Ovary (tissue), 3 donors: ENCODE data around the gene CRHR1.

Experiments
- EP300 ChIP-seq: sonication (generic); formaldehyde crosslinking; IDR thresholded peaks from one replicate; pipeline ENCODE4 v1.6.1; 2017; ENCODE audit warnings: antibody characterized with exemption
- POLR2A ChIP-seq: fragments of 450-650 bp; IDR thresholded peaks from one replicate; pipeline ENCODE4 v1.6.1; 2017; ENCODE audit warnings: antibody characterized with exemption, mild to moderate bottlenecking, moderate library complexity
- TF ChIP-seq, protein P1 (sequence below), 3 donors: fragments of 450-650 bp in 2 of 3; fragments of 200-600 bp in 1 of 3; IDR thresholded peaks; one replicate each; pipeline versions ENCODE4 v1.5.1 to v1.8.0; 2016 to 2022; ENCODE audit warnings: antibody characterized with exemption in 3 of 3, mild to moderate bottlenecking in 1 of 3
- donor health status: DM: no; HTN: no; CAD: no.

DNA sequence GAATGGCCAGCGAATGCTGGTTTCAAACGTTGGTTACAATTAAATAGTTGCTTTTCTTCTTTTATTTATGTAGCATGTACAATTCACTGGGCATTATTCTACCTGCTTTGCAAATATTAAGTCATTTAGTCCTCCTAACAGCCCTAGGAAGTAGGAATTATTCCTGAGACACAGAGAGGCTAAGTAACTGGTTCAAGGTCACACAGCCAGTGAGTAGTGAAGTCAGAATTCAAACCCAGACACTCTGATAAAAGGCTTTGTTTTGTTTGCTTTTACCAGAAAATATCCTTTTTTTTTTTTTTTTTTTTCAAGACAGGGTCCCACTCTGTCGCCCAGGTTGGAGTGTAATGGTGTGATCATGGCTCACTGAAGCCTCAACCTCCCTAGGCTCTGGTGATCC is 2.2 kb downstream of the CRHR1 start:
- TF ChIP-seq EP300 = no peak
- TF ChIP-seq, protein P1, sequence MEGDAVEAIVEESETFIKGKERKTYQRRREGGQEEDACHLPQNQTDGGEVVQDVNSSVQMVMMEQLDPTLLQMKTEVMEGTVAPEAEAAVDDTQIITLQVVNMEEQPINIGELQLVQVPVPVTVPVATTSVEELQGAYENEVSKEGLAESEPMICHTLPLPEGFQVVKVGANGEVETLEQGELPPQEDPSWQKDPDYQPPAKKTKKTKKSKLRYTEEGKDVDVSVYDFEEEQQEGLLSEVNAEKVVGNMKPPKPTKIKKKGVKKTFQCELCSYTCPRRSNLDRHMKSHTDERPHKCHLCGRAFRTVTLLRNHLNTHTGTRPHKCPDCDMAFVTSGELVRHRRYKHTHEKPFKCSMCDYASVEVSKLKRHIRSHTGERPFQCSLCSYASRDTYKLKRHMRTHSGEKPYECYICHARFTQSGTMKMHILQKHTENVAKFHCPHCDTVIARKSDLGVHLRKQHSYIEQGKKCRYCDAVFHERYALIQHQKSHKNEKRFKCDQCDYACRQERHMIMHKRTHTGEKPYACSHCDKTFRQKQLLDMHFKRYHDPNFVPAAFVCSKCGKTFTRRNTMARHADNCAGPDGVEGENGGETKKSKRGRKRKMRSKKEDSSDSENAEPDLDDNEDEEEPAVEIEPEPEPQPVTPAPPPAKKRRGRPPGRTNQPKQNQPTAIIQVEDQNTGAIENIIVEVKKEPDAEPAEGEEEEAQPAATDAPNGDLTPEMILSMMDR (IDR thresholded peaks at IDR 0.05) = no peak
- TF ChIP-seq POLR2A = no peak
